Suprapubic skin (tissue), 4 donors: ENCODE results near the gene ITGA1.

ENCODE experiments used
- POLR2A ChIP-seq, 2 donors: fragments of 450-650 bp; IDR thresholded peaks; one replicate each; pipeline ENCODE4 v1.6.1; 2017; ENCODE audit warnings: antibody characterized with exemption in 2 of 2, mild to moderate bottlenecking in 2 of 2, moderate library complexity in 2 of 2
- POLR2AphosphoS5 ChIP-seq, 3 donors: sonication (generic); formaldehyde crosslinking; IDR thresholded peaks; one replicate each; pipeline ENCODE4 v1.6.1; 2017; ENCODE audit warnings: antibody characterized with exemption in 3 of 3
- TF ChIP-seq, protein P1 (sequence below), 2 donors: fragments of 200-600 bp in 1 of 2; fragments of 450-650 bp in 1 of 2; sonication (generic) in 1 of 2; IDR thresholded peaks; one replicate each; pipeline ENCODE4 v1.5.1; 2016 to 2019; ENCODE audit warnings: antibody characterized with exemption in 2 of 2, mild to moderate bottlenecking in 1 of 2, moderate library complexity in 1 of 2

DNA sequence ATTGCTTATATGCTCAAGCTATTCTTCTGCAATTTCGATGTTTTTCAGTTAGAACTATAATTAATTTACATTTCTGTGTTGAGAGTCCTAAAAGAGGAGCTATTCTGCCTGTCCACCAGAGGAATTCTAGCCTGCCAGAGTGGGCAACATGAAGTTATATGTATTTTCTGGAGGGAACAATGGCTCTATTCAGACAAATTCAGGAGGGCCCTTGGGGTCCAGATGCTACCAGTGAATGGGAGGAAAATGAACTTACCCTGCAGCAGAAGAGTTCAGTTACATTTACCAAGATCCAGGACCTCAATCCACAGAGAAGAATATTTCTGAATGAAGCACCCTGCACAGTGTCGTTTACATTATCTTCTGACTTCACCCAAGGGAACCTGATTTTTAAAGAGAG lies 80.7 kb downstream of the ITGA1 start:
- TF ChIP-seq POLR2A (IDR thresholded peaks at IDR 0.05), result no peak
- TF ChIP-seq, protein P1, sequence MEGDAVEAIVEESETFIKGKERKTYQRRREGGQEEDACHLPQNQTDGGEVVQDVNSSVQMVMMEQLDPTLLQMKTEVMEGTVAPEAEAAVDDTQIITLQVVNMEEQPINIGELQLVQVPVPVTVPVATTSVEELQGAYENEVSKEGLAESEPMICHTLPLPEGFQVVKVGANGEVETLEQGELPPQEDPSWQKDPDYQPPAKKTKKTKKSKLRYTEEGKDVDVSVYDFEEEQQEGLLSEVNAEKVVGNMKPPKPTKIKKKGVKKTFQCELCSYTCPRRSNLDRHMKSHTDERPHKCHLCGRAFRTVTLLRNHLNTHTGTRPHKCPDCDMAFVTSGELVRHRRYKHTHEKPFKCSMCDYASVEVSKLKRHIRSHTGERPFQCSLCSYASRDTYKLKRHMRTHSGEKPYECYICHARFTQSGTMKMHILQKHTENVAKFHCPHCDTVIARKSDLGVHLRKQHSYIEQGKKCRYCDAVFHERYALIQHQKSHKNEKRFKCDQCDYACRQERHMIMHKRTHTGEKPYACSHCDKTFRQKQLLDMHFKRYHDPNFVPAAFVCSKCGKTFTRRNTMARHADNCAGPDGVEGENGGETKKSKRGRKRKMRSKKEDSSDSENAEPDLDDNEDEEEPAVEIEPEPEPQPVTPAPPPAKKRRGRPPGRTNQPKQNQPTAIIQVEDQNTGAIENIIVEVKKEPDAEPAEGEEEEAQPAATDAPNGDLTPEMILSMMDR (IDR thresholded peaks at IDR 0.05), result no peak
- no peak for TF ChIP-seq POLR2AphosphoS5 (IDR thresholded peaks at IDR 0.05)
